Stimulated activated CD4-positive, alpha-beta T cell treated with anti-CD3 and anti-CD28 coated beads, Interleukin-12 subunit alpha, Interleukin-12 subunit beta, amount 100 ng/mL, for 48 hours (primary cell): ENCODE results near the gene FYN.
"Not testable (repeated sequence)": the region's sequence is repeated elsewhere in the genome, so short reads cannot be mapped to it uniquely, and the experiment has no call there.

Experiments used
- DNase-seq, 3 donors: peaks; one replicate each; pipeline ENCODE4 v3.0.0-alpha.2; 2020; ENCODE audit warnings: low read depth in 2 of 3, low spot score in 1 of 3

Gene FYN

DNA sequence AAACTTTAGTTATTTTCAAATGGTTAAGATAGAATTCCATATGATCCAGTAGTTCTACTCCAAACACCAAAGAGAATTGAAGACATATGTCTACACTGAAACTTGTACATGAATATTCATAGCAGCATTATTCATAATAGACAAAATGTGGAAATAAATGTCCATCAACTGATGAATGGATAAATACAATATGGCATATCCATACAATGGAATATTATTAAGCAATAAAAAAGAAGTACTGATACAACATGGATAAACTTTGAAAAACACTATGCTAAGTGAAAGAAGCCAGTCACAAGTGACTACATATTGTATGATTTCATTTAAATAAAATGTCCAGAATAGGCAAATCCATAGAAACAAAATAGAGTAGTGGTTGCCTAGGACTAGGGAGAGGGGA lies 234.0 kb downstream of the FYN start:
- no peak for DNase-seq

DNA sequence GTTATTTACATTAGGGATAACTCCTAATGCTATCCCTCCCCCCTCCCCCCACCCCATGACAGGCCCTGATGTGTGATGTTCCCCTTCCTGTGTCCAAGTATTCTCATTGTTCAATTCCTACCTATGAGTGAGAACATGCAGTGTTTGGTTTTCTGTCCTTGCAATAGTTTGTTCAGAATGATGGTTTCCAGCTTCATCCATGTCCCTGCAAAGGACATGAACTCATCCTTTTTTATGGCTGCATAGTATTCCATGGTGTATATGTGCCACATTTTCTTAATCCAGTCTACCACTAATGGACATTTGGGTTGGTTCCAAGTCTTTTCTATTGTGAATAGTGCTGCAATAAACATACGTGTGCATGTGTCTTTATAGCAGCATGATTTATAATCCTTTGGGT lies 238.3 kb downstream of the FYN start:
- not testable (repeated sequence) for DNase-seq

DNA sequence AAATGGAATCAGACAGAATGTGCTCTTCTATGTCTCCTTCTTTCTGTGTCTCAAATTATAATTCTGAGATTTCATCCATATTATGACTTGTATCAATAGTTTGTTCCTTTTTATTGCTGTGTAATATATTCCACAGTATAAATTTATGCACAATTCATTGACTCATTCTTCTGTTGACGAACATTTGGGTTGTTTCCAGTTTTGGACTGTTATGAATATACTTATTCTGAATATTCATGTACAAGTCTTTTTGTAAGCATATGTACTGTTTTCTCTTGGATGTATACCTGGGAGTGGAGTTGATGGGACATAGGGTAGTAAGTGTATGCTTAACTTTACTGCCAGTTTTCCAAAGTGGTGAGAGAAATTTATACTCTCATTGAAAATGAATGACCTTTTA lies 239.4 kb downstream of the FYN start:
- DNase-seq = no peak

DNA sequence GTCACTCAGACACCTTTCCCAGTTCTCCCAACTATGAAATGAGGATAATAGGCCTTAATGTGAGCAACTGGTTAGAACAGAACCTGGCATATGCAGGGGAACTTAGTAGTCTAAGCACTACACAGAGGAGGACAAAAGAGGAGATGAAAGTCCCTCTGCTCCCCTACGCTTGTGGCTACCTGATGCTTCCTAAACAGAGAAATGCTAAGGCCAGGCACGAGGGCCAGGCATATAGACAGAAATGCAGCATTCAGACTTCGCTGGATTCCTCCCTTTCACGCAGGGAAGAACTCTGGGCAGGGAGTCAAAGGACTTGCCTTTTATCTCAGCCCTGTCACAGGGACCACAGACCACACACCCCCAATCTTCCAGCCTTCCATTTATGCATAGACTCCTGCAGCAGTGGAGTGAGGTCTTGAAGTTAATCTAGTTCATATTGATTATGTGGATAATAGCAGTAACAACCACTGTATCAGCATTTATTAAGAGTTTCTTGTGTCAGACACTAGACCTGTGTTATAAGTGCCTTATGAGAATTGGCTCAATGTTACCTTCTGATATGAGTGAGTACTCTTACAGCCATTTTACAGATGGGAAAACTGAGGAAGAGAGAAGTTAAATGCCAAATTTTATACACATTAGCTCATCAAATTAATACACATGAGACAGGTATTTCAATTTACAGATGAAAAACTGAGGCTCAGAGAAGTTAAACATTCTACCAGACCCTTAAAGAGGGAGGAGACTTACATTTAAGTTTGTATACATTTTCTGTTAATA lies 240.6 kb downstream of the FYN start:
- no peak for DNase-seq

DNA sequence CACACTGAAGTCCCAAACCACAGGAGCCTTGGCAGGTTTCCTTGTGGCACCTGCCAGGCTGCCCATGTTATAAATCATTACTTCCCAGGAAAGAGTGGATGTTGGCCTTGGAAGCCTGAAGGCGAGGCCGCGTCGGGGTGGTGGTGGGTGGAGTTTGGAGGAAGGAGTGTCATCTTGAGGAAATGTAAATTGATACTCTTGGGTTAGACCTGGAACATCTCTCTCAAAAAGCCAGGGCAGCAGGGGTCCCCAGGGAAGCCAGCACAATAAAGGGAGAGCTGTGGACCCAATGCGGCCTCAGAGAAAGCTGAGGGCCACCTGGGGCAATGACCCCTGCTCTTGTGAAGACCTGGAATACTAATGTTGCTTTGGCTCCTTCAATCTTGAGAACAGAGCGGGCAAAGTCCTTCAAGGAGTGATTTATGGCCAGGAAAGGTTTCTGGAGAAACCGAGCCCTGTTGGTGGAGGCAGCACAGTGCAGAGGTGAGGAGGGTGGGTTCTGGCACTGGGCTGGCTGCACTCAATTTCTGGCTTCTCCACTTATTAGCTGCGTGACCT lies 241.3 kb downstream of the FYN start:
- DNase-seq = no peak

DNA sequence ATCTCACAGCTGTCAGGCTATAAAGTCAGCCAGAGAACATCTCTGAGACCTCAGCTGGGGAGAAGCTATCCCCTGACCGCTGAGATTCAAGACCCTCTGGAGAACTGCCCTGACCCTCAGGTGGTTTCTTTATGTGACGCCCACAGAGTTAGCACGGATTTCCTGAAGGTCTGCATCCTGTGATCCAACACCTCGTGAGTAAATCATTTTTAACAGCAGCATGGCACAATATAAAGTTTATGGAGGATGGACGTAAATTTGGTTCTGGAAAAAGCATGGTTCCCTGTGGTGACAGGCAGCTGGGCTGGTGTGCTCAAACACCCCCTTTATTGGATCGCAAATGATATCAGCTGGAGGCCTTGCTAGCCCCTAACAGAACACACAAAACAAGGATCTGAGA lies 242.2 kb downstream of the FYN start:
- DNase-seq = no peak

DNA sequence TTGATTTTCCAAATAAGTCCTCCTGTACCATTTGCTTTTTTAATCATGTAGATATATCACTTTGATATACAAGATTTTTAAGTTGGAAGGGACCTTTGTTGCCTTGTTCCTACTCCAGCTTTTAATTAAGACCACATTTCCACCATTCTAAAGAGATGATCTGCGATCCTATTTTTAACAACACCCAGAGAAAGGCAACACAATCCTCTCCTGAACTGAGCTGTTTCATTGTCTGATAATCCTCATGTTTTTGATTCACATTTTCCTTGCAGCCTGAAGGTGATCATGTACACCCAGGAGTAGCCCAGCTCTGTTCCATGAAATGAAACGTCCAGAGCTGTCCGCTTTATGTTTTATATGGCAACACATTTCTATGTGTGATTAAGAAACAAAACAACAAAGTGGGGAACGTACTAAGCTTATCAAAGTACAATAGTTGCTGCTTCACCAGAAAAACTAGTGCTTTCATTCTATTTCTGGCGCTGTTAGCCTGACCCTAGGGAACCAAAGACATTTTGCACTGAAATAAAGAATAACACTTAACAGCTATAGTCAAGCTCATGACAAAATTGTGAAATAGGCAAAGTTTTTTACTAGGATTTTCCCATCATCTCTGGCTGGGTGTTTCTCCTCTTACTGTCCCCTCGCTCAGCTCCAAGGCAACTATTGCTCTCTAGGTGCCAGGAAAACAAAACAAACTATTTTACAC lies 245.0 kb downstream of the FYN start:
- no peak for DNase-seq

DNA sequence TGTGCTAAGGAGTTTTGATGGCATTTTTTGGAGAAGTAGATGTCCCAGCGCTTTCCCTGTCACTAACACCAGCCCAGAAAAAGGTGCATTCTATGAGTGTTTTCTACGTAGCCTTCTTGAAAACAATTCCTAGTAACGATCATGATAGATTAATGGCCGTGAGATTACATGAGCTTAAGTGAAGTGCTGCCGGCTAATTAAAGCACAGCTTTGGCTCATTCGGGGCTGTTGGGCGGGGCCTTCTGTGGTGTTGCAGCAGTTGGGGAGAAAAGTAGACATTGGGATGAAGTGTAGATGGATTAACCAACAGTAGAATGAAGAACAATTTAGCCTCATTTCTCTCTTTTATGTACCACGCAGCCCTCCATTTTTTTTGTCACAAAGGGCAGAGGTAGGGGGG lies 246.8 kb downstream of the FYN start:
- no peak for DNase-seq

DNA sequence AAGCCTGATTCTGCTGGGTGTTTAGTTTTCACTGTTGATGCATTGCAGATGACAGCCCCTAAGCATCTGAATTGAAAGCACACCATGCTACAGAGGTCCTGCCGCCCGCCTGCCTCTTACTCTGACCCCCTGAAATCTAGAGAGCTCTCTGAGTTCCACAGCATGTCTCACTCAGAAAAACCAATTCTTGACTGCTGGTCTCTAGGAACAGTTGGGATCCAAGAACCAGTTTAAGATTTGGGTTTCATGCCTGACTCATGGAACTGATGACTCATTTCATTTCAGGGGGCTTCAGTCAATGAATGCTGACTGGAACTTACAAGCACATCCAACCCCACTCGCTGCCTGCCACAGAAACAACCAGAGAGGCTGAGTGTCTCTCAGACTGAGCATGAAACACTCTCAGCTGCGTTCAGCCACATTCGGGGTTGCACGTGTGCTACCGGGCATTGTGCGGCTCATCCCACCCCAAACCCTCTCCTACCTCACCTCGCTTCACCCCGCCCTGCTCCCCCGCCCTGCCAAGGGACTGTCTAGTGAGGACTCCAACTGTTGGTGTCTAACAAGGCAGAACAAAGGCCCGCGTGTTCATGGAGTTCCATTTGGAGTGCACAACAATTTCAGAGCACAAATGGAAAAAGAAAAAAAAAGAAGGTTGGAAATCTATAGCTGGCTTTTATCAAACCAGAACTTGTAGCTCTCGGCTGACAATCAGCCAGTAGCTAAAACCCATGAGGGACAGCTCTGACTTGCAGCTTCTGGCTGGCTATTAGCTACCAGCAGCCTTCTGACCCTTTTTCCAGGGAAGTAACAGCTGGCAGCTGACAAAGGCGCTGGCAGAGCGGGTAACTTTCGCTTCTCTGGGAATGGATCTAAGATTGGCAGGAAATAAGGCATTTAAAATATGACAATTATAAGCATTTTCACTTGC lies 247.5 kb downstream of the FYN start:
- DNase-seq = no peak

DNA sequence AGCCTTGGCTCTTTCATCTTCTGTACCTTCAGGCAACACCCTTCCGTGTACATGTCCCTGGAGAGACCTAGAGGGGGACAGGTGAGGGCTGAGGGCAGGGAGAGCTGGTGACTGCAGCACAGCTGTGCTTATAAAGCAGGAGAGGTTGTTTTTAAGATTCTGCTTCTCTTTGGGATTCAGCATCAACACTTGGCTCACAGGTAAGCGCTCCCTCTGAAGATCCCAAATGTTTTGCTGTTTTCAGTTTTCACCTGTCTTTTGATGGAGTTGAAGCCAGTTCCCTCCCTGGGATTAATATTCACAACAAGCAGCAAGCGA lies 248.2 kb downstream of the FYN start:
- no peak for DNase-seq

DNA sequence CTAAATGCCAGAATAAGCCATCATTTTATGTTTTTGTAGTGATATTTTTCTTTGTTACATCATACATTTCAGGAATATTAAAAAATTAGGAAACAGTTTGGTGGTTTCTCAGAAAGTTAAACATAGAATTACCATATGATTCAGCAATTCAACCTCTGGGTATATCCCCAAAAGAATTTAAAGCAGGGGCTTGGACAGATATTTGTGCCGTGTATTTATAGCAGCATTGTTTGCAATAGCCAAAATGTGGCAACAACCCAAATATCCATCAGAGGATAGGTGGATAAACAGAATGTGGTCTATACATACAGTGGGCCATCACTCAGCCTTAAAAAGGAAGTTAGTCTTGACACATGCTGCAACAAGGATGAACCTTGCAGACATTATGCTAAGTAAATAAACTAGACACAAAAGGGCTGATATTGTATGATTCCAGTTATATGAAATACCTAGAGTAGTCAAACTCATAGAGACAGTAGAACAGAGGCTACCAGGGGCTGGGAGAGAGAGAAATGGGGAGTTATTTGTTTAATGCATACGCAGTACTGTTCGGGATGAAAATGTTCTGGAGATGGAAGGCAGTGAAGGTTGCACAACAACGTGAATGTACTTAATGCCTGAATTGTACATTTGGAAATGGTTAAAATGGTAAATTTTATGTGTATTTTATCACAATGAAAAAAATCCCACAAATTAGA lies 248.7 kb downstream of the FYN start:
- no peak for DNase-seq

DNA sequence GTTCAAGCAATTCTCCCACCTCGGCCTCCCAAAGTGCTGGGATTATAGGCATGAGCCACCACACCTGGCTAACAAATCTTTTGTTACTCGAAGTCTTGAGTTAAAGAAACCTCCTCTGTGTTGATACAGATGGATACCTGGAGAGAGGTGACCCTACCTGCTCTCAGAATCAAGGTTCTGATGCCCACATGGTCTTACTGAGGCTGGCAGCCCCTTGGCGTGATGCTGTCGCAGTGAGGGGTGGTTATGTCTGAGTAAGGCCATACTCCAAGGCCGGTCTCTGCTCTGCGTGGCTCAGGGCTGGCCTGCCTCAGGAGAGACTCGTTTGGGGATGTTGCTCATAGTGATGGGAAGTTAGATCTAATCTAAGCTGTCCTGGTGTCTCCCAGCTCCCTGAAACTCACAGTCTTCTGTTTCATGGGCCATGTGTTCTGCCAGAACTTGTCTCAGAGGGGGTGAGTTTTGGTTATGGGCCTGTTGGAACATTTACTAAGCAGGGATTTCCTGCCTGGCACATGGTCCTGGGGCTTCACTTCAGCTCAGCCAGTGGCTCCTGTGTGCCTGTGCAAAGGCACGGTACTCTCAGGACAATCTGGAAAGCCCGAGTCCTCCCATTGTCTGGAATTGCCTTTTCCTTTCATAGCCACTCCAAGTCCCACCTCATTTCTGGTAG lies 250.1 kb downstream of the FYN start:
- no peak for DNase-seq

DNA sequence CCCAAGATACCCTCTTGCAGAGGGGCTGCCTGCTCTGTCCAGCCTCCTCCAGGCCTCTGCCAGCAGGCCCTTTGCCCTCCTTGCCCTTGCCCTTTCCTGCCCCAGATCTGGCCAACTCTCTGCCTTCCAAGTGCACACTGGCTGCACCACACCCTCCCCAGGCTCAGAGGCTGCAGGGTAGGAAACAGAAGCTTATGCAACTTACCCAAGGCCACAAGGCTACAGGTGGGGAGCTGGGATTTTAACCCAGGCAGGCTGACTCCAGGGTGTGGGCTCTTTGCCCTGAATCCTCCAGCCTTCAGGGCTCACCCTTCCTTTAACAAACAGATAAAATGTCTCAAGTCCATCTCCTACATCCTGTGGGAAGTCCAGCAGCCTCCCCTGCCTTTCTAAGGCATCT lies 253.1 kb downstream of the FYN start:
- no peak for DNase-seq

DNA sequence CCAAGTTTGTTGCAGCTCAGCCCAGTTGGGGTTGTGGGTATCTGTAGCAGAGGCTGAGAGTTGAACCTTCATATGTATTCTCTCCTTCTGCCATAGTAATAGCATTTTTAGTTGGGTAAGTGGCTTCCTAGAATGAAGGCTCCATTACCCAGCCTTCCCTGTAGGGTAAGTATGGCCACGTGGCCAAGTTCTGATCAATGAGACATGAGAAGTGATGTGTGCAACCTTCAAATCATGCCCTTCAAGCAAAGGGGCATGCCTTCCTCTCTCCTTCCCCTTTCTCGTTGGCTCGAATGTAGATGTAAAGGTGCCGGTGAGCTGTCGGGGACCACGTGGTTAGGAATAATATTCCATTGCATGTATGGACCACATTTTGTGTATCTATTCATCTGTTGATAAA lies 254.8 kb downstream of the FYN start:
- DNase-seq = no peak

DNA sequence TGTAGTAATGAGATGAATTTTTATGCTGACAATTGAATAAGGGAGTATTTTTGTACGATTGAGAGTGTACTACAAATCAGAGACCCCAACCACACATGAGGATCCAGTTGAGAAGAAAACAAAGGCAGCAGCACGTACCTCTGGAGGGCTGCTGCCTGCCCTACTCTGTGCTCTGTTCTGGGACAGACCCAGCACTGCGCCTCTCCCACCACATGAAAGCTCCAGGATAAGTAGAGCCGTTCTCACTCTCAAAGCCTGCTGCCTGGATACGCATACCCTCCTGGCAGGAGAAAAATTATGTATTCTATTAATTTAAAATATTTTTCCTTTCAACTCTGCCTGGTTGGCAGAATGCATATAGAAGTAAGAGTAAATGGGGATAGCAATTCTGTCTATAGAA lies 256.1 kb downstream of the FYN start:
- no peak for DNase-seq

DNA sequence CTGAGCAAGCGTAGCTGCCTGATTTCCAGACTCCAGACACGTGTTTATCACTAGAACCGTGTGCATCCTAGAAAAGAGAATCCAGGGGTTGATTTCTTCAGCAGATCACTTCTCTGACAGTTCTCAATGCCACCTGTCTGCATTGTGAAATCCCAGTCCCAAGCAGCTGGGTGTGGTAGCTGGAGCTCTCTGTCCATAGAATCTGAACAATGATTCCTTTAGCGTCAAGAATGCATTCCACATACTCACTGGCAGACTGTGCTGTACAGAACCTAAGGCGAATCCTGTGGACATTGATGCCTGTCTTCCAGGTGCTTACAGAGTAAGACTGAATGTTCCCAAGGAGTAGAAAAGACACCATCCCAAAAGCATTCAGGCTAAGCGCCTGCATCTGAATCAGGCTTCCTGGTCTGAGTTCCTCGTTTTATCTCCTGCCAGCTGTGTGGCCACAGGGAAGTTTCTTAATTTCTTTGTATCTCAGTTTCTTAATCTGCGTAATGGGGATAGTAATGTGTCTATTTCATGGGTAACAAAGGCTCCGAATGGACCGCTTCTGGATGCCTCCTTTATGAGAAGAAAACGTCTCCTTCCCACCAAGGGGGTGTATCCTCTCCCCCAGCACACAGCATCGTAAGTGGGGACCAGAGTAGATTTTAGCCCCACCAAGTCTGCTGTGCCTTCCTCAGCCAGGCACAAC lies 257.2 kb downstream of the FYN start:
- DNase-seq = no peak

DNA sequence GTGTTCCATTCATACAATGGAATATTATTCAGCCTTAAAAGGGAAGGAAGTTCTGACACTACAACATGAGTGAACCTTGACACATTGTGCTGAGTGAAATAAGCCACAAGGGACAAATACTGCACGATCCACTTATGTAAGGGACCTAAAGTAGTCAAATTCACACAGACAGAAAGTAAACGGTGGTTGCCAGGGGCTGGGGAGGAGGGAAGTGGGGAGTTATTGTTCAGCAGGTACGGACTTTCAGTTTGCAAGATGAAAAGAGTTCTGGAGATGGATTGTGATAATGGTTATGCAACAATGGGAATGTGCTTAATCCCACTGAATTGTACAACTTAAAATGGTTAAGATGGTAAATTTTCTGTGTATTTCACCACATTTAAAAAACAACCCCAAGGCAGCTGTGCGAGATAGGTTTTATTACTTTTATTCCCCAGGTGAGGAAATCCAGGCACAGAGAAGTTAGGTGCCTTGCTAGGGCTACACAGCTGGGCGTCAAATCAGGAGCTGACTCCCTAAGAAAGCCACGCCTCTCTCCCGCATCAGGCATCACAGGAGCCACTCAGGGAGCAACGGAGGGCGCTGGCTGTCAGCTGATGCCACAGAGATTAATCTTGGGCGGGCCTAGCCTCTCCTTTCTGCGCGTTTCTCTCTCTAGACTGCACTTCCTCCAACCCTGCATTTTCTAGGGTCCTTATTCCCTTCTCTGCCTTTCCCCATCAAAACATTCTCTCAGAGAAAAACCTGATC lies 258.2 kb downstream of the FYN start:
- DNase-seq = no peak

DNA sequence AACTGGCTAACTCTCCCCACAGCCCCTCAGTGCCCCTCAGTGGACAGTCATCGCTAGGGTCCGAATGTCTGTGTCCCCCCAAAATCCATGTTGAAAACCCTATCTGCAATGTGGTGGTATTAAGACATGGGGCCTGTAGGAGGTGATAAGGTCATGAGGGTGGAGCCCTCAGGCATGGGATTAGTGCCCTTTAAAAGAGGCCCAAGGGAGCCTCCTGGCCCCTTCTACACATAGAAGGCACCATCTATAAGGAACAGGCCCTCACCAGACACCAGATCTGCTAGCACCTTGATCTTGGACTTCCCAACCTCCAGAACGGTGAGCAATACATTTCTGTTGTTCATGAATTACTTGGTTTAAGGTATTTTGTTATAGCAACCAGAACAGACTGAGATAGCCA lies 260.9 kb downstream of the FYN start:
- DNase-seq = no peak

DNA sequence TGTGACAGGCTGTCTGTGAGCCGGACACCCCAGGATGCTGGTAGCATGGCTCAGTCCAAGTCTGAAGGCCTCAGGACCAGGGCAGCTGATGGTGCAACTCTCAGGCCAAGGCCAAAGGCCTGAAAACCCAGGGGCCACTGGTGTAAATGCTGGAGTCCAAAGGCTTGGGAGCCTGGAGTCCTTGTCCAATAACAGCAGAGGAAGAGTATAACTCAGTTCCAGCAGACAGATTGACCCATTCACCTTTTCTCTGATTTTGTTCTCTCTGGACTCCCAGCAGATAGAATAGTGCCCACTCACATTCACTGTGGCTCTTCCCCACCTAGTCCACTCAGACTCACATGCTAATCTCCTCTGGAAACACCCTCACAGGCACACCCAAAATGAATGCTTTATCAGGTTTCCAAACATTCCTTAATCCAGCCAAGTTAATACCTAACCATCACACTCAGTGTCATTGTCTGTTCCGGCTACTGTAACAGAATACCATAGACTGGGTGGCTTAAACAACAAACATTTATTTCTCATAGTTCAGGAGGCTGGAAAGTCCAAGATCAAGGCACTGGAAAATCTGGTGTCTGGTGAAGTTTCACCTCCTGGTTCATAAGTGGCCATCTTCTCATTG lies 262.6 kb downstream of the FYN start:
- DNase-seq = no peak
